ENCODE data around the gene SLC35F6.
"Not testable (repeated sequence)": the region's sequence is repeated elsewhere in the genome, so short reads cannot be mapped to it uniquely, and the experiment has no call there.

Gene SLC35F6

DNA sequence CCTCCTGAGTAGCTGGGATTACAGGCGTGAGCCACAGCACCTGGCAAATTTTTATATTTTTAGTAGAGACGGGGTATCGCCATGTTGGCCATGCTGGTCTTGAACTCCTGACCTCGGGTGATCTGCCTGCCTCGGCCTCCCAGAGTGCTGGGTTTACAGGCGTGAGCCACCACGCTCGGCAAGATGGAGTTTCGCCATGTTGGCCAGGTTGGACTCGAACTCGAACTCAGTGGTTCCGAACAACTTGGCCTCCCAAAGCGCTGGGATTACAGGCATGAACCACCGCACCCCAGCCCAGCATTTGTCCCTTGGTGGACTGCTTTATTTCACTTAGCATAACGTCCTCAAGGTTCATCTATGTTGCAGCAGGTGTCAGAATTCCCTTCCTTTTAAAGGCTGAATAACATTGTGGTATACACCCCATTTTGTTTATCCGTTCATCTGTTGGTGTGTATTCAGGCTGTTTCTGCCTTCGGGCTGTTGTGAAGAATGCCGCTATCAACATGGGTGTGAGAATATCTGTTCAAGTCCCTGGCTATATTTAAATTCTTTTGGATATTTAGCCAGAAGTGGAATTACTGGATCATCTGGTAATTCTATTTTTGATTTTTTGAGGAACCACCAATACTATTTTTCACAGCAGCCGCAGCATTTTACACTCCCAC lies 20.6 kb downstream of the SLC35F6 start:
- no peak for DNase-seq (ENCODE audit: low read depth)

- peak; percentile 87 for DNase-seq (ENCODE audit: low read depth)
Measured at GRCh38 chr2:26785431-26786206, 21.5 kb downstream of the SLC35F6 start, which contains the start of gene CENPA. TSS of gene CENPA (plus strand) at chr2:26786056. CDS start at chr2:26786197, 141 bp downstream.

GRCh38 chr2:26786207-26787028 lies 22.3 kb downstream of the SLC35F6 start:
- DNase-seq (ENCODE audit: low read depth) = no peak

DNA sequence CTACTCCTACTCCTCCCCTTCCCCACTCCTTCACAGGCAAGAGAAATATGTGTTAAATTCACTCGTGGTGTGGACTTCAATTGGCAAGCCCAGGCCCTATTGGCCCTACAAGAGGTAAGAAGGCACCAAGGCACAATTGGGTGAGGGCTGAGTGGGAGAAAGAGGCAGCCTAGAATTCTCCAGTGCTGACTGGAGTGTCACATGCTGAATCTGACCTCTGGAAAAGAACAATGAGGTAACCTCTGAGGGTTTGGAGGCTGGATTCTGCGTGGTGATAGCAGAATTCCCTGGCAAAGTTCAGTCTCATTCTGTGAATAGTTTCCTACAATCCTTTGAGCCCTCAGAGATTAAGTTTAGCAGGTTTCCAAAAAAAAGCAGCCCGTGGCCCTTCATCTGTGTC lies 28.6 kb downstream of the SLC35F6 start:
- no peak for DNase-seq (ENCODE audit: low read depth)

DNA sequence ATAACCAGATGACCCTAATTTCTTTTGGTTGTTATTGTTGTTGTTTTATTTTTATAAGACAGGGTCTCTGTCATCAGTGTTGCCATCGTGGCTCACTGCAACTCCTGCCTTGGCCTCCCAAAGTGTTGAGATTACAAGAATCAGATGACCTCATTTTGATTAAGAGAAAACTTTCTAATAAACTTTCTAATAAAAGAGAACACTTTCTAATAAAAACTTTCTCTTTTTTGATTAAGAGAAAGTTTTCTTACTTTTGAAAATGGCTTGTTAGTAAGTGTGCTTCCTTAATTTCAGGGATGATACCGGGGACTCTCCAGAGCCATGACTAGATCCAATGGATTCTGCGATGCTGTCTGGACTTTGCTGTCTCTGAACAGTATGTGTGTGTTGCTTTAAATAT lies 29.4 kb downstream of the SLC35F6 start:
- no peak for DNase-seq (ENCODE audit: low read depth)

DNA sequence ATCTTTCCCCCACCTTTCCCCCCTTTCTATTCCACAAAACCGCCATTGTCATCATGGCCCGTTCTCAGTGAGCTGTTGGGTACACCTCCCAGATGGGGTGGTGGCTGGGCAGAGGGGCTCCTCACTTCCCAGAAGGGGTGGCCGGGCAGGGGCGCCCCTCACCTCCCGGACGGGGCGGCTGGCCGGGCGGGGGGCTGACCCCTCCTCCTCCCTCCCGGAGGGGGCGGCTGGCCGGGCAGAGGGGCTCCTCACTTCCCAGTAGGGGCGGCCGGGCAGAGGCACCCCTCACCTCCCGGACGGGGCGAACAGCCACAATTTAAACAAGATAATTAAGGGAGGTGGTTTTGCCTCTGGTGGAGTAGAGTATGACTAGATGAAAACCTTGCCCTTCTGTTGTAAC lies 31.1 kb downstream of the SLC35F6 start:
- DNase-seq (ENCODE audit: low read depth) = not testable (repeated sequence)

- no peak for DNase-seq (ENCODE audit: low read depth)
Measured at GRCh38 chr2:26801328-26801727, 37.2 kb downstream of the SLC35F6 start.

DNA sequence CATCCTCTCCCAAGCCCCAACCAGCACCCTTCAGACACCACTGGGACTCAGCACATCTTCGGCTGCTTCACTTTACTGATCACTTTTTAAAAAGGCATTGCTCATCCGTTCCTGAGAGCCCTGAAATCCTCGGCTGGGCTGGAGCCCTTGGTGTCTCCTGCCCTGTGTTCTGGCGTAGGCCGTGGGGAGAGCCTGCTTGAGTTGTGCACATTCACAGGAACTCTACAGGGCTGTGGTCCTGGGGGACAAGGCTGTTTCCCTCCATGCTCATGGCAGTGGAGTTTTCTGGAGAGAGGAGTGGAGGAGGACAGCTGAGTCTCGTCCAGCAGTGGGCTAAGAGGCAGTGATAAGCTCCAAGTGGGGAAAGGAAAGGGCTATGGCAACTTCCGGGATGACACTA lies 37.7 kb downstream of the SLC35F6 start:
- no peak for DNase-seq (ENCODE audit: low read depth)

GRCh38 chr2:26805241-26805676 lies 41.2 kb downstream of the SLC35F6 start:
- DNase-seq (ENCODE audit: low read depth) = no peak

- no peak for DNase-seq (ENCODE audit: low read depth)
Measured at GRCh38 chr2:26807788-26808460, 43.8 kb downstream of the SLC35F6 start.

DNA sequence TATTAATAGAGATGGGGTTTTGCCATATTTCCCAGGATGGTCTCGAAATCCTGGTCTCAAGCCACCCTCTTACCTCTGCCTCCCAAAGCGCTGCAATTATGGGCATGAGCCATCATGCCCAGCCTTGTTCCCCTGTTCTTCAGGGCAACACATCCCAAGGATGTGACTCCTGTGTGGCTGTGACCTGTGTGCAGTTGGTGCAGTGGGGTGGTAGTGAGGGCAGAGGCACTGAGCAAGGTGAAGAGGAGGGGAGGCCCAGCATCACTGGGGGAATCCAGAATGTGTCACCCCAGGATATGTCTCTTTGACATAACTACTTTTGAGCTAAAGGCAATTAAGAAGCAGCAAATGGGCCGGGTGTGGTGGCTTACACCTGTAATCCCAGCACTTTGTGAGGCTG lies 45.1 kb downstream of the SLC35F6 start:
- no peak for DNase-seq (ENCODE audit: low read depth)

DNA sequence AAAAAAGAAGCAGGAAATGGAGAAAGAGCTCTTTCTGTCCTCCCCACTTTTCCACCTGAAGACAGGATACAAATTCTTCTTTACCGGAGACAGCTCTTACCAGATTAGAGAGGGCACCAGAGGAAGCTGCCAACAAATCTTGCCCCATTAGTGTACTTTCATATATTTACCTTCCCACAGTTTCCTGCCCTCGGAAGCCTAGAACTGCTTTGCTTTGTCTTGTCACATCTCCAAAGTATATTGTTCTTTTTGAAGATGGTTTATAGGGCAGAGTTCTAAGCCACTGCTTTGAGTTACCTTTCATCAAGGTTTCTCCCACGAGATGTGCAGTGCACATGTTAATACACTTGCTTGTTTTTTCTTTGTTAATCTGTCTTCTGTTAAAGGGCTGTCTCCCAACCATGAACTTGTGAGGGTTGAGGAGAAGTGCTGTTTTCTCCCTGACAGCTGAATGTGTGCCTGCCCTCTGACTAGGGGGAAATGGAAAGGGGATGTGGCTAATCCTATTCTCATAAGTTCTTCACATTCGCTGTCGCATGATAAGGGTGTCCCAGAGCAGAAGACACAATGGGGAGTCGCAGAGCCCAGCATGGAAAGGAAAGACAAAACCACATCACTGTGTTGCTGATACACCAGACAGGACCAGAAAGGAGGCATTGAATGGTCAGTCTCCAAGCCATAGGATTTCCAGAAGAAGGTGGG lies 45.9 kb downstream of the SLC35F6 start:
- no peak for DNase-seq (ENCODE audit: low read depth)

DNA sequence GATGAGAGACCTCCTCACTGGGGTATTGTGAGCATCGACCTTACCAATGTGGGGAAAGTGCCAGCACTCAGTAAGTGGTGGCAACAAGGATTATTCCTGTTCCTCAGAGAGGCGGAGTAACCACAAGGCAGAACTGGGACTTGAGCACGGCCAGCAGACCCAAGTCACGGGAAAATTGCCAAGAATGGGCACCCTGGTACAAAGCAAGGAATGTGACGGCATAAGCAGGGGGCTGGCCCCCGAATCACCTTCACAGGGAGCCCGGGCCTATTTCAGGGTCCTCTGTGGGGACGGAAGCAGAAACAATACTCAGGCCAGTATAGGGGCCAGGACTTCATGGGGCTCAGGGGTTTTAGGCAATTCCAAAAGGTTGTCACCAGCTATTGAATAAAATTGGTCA lies 47.2 kb downstream of the SLC35F6 start:
- DNase-seq (ENCODE audit: low read depth) = no peak

GRCh38 chr2:26811791-26812694 lies 48.0 kb downstream of the SLC35F6 start:
- DNase-seq (ENCODE audit: low read depth) = no peak

GRCh38 chr2:26812731-26813130 lies 48.6 kb downstream of the SLC35F6 start:
- DNase-seq (ENCODE audit: low read depth) = no peak

DNA sequence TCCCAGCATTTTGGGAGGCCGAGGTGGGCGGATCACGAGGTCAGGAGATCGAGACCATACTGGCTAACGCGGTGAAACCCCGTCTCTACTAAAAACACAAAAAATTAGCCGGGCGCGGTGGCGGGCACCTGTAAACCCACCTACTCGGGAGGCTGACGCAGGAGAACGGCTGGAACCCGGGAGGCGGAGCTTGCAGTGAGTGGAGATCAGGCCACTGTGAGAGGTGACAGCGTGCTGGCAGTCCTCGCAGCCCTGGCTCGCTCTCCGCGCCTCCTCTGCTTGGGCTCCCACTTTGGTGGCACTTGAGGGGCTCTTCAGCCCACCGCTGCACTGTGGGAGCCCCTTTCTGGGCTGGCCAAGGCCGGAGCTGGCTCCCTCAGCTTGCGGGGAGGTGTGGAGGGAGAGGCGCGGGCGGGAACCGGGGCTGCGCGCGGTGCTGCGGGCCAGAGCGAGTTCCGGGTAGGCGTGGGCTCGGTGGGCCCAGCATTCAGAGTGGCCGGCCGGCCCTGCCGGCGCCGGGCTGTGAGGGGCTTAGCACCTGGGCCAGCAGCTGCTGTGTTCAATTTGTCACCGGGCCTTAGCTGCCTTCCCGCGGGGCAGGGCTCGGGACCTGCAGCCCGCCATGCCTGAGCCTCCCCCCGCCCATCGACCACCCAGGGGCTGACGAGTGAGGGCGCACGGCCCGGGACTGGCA lies 50.1 kb downstream of the SLC35F6 start:
- not testable (repeated sequence) for DNase-seq (ENCODE audit: low read depth)

DNA sequence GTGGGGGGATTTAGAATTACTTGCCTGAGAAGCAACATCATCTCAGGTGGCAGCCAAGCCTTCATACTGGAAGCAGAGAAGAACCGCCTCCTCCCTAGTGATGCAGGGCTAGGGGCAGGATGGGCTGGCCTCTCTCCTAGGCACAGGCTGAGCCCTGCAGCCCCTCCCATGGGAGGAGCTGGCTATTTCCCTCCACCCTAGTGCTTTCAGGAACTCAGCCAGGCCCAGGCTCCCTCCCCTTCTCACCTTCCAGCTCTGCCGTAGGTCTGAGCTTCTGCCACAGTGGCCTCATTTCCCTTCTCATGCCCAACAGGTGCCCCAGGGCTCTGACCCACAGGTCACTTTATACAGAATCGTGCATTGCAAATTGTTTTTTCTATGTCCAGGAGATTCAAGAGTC lies 52.8 kb downstream of the SLC35F6 start:
- DNase-seq (ENCODE audit: low read depth) = no peak

DNA sequence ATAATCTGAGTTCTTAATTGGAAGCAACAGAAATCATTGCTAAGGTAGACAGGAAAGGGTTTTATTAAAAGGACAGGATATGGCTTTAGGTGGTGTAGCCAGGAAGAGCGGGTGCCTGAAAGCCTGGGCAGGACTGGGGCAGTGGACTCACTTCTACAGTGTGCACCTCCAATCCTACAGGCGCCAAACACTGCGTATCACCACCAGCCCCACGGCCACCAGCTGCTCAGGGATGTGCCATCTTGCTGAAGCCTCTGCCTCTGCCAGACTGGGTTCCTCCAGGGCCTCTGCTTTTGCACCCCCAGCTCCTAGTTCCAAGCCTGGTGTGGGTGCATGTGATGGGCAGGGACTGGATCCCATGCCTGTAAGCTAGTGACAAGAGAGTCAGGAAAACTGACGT lies 54.2 kb downstream of the SLC35F6 start:
- DNase-seq (ENCODE audit: low read depth) = no peak

- no peak for DNase-seq (ENCODE audit: low read depth)
Measured at GRCh38 chr2:26818972-26819371, 54.9 kb downstream of the SLC35F6 start.

DNA sequence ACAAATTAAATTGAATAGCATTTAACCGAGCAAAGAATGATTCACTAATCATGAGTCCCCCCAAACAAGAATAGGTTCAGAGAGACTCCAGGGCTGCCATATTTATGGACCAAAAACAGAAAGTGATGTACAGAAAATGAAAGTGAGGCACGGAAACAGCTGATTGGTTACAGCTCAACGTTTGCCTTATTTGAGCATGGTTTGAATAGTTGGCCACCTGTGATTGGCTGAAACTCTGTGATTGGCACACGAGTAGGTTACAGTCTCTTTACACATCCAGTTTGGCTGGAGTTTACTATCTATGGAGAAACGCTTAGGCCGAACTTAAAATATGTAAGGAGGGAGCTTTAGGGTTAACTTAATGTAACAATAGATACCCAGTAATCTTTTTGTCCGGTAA lies 56.8 kb downstream of the SLC35F6 start:
- DNase-seq (ENCODE audit: low read depth) = no peak

Data from stimulated activated CD8-positive, alpha-beta memory T cell treated with anti-CD3 and anti-CD28 coated beads, Interleukin-12 subunit alpha, Interleukin-12 subunit beta, amount 100 ng/mL, for 4 hours (primary cell).